Stimulated activated CD4-positive, alpha-beta T cell treated with anti-CD3 and anti-CD28 coated beads, TNF-alpha, amount 100 ng/mL, for 24 hours (primary cell): ENCODE measurements around the gene RAB40B.

Source experiments
- DNase-seq, 3 experiments: peaks; one replicate each; pipeline ENCODE4 v3.0.0-alpha.2; 2020; ENCODE audit warnings: low read depth in 3 of 3

RAB40B gene

DNA sequence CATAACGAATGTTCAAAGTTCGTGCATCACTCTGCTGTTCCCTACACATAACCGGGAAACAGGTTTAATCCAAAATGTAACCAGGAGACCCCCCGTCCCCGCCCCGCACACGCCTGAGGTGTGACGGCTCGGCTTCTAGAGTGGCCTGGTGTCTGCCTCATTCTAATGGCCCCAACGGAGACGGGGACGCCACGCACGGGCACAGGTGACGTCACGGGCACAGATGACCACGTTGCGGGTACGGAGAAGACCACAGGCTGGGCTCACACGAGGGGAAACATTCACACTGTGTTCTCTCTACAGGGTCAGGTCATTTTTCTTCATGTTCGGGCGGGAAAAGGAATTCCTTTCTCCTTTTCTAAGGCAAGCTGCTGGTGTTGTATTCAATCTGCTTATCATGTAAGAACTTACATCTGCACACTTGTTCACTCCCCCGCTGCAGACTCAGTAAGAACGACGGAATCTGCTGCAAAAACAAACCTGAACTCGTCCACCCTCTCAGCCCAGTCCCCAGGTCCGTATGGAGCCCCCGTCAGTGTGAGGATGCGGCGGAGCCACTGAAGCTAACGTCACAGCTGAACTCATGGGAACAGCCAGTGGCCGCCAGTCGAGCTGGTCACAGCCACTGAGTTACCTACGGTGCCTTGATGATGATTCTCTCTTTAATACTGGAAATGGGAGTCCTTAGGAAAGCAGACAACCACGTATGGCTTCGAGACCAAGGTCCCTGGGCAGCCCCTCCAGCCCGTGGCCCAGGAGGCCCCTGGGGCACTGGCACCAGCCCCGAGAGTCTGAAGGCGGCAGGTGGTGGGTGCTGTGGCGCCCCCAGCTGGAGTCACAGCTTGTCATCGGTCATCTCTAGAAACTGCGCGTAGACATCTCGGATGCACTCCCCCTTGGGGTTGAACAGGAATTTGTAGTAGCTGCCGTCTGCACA is 83.1 kb downstream of the RAB40B start:
- DNase-seq, result no peak

DNA sequence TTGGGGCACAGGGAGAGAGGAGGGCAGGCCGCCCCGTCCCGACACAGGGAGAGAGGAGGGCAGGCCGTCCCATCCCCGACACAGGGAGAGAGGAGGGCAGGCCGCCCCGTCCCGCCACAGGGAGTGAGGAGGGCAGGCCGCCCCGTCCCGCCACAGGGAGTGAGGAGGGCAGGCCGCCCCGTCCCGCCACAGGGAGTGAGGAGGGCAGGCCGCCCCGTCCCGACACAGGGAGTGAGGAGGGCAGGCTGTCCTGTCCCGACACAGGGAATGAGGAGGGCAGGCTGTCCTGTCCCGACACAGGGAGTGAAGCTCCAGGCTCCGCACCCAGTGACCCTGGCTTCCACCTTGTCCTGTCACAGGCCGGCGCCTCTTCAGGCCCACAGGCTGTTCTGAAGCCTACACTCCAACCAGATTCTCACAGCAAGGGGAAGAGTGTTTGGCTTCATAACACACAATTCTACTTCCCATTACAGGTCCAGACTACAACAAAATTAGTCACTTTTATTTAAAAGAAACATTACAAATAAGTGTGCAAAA is 84.3 kb downstream of the RAB40B start:
- no peak for DNase-seq

DNA sequence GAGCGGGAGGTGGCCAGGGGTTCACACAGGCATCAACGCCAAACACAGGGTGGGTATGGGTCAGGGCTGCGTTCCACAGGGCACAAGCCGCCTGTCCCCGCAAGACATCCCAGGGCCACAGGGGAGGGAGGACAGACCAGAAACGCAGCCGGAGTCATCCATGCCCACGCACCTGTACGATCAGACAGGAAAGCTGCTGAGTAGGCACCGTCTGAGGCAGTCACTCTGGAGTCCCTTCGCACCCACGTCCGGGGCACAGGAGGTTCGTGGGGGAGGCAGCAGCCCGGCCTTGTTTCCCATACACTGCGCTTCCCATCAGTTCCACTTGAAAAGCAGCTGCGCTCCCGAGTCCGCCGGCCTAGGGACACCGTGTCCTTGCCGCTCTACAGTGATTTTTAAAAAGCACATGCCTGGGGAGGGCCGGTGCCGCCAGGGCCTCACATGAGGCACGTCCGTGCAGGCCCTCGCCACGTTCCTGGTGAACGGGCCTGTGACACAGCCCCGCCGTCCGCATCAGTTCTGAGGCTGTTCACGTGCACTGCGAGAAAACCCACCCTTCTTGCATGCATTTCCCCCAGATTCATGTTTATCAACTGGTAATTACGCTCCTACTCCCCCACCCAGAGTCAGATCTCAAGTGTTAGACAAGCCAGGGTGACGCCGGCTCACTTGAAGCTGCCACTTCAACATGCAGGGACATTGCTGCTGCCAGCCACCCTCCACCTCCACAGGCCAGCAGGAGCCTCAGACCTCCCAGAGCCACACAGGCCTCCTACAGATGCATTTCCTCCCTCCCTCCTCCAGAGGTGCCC is 85.0 kb downstream of the RAB40B start:
- DNase-seq, result no peak

DNA sequence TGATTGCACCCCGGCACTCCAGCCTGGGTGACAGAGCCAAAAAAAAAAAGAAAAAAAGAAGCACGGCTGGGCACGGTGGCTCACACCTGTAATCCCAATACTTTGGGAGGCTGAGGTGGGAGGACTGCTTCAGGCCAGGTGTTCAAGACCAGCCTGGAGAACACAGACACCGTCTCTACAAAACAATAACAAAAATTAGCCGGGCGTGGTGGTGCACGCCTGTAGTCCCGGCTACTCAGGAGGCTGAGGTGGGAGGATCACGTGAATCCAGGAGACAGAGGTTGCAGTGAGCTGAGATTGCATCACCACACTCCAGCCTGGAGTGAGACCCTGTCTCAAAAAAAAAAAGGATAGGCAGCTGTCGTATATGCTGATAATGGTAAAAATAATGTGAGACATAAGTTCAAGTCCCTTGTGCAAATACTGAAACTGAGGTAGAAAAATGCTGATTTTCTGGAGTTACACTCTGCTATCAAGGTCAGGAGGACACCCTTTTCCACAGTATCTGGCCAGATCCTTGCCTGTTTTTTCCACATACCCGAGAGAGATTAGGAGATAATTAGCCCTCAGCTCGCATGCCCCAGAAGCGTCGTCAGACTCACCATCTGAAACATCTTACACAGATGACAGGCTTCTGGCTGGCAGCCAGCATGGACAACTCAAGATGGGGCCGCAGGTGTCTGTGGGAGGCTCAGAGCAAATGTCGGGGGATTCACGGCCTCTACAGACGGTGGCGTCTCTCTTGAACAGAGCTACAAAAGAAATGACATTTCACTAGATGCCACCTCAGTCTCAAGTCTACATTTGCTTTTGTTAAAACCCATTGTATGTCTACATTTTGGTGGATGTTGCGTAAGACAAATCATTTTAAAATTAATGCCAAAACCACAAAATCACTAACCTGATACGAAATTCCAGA is 87.1 kb downstream of the RAB40B start:
- no peak for DNase-seq

DNA sequence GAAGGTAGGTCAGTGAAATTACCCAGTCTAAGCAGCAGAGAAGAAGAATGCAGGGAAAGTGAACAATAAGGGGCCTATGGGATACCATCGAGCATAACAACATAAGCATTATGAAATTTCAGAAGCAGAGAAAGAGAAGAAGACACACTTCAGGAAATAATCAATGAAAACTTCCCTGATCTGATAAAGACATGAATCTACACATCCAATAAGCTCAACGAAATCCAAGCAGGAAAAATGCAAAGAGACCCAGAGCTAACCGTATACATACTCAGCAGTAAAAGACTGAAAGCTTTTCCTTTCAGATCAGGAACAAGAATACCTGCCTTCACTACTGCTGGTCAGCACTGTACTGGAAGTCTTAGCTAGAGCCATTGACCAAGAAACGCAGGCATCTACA is 88.8 kb downstream of the RAB40B start:
- no peak for DNase-seq

DNA sequence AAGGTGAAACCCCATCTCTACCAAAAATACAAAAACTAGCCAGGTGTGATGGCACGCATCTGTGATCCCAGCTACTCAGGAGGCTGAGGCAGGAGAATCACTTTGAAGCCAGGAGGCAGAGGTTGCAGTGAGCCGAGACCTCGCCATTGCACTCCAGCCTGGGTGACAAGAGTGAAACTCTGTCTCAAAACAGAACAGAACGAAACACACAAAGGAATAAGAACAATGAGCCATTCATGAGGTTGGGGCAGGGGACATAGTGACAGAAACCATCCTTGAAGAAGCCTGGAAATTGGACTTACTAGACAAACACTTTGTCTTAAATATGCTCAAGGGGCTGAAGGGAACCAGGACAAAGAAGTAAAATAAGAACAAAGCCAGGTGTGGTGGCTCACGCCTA is 89.7 kb downstream of the RAB40B start:
- no peak for DNase-seq

DNA sequence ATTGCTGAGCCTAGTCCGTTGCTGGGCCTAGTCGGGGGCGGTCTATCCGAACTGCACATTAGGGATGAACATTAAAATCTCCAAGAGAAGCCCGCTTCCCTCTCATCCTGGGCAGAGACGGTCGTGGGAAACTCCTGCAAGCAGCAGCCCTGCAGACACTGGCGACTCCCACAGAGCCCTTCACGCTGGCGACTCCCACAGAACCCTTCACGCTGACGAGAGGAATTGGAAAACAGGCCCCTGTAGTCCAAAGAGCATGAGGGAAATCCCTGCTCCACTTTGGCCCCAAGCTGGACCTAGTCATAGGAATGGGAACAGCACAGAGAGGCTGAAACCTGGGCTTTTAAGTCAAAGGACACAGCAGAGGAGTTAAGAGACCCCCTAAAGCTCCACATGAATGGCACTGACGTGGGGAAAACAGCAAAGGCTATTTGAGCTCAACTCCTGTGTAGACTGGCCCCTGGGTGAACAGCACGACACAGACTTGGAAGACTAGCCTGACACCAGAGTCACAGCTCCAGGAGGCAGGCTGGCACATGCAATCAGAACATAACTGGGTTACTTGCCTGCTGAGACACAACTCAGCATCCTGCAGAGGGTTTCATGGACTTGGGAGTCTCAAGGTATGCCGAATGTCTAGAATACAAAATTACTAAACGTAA is 92.4 kb downstream of the RAB40B start:
- no peak for DNase-seq
